Large intestine (tissue), 3 donors: ENCODE results near the gene MYB. TPM values are rescaled to one million over a fixed set of nuclear protein-coding genes. Genes with fewer than 3 reads are reported as not detected.
"Not testable (repeated sequence)": the region's sequence is repeated elsewhere in the genome, so short reads cannot be mapped to it uniquely, and the experiment has no call there.

Experiments
- DNase-seq, 2 donors: peaks; one replicate each; pipeline versions ENCODE4 v3.0.0 to v3.0.0-alpha.2; 2013
- H3K27ac ChIP-seq: one replicate; pipeline ENCODE4 v1.5.1; 2013; ENCODE audit warnings: low read length
- H3K27me3 ChIP-seq: 2 replicates; pipeline ENCODE4 v1.6.1; 2013; ENCODE audit warnings: low read length; ENCODE audit not compliant: control insufficient read depth, insufficient read depth
- H3K36me3 ChIP-seq: 2 replicates; pipeline ENCODE4 v1.6.1; 2013; ENCODE audit warnings: low read length; ENCODE audit not compliant: control insufficient read depth, insufficient read depth
- H3K4me1 ChIP-seq: one replicate; pipeline ENCODE4 v1.6.1; 2013; ENCODE audit warnings: low read length; ENCODE audit not compliant: control insufficient read depth, insufficient read depth
- H3K4me3 ChIP-seq: one replicate; pipeline ENCODE4 v1.5.1; 2013; ENCODE audit warnings: low read length
- H3K9me3 ChIP-seq: one replicate; pipeline ENCODE4 v1.6.1; 2013; ENCODE audit warnings: mild to moderate bottlenecking, low read depth, low read length, moderate library complexity; ENCODE audit not compliant: control insufficient read depth
- WGBS: methylation state at CpG from one replicate; pipeline ENCODE4 v1.1.5; 2013; ENCODE audit warnings: low lambda C conversion rate; ENCODE audit not compliant: insufficient coverage; 5-methylcytosine and 5-hydroxymethylcytosine counted together
- polyA plus RNA-seq: library from polyadenylated mRNA; unstranded; fragments of 120-200 nt; gene quantifications from one replicate; pipeline ENCODE4 v1.2.1, GENCODE V29; 2013

Gene MYB
- polyA plus RNA-seq, 1 donor = 12.1 TPM

DNA sequence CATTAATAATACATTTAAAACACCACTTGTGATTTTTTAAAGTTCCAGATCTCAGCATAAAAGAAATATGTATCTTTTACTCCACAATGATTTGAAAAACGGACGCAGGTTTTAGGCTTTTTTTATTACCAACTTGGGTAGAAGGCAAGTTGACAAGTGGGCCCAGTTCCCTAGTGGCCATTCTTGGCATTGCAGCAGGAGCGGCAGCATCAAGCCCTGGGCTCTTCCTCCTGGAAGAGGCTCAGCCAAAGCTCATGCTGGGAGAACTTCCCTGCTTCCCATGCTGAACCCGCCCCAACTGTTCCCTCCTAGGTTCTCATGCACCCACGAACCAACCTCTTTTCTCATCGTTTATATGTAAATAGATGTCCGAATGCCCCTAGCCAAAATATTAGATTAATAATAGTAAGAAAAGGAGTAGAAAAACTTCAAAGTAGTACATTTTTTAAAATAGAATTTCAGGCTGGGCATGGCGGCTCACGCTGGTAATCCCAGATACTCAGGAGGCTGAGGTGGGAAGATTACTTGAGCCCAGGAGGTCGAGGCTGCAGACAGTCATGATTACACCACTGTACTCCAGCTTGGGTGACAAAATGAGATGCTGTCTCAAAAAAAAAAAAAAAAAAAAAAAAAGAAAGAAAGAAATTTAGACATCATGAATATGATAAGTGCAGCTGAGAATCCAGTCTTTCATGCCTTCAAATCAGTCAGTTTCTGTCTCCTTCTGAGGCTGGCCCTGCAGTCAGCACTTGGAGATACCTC lies 18.2 kb upstream of the MYB start:
- no peak for DNase-seq
- no CpG with 5 or more reads among the region's 10 CpGs for WGBS
- Histone ChIP-seq H3K27me3 (no peaks in the 10 kb centered on the region), H3K27ac (no peak overlapping the region), H3K9me3 (no peaks in the 10 kb centered on the region), H3K4me3 (no peak overlapping the region), H3K4me1 (no peaks in the 10 kb centered on the region), H3K36me3 (no peaks in the 10 kb centered on the region)

GRCh38 chr6:135163440-135163738 lies 17.7 kb upstream of the MYB start:
- Histone ChIP-seq H3K4me3 (no peak overlapping the region), H3K27me3 (no peaks in the 10 kb centered on the region), H3K36me3 (no peaks in the 10 kb centered on the region), H3K9me3 (no peaks in the 10 kb centered on the region), H3K27ac (no peak overlapping the region), H3K4me1 (no peaks in the 10 kb centered on the region)
- WGBS = no CpG with 5 or more reads among the region's 3 CpGs
- DNase-seq = no peak

DNA sequence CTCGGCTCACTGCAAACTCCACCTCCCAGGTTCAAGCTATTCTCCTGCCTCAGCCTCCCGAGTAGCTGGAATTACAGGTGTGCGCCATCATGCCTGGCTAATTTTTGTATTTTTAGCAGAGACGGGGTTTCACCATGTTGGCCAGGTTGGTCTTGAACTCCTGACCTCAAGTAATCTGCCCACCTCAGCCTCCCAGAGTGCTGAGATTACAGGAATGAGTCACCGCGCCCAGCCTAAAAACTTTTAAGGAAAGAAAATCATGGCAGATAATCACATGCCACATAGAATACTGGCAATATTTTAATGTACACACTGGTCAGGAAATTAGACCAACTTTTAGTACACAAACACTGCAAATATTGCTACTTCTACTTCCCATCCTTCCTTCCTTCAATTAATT lies 16.7 kb upstream of the MYB start:
- DNase-seq, H3K36me3 ChIP-seq, H3K27me3 ChIP-seq, H3K4me1 ChIP-seq, H3K27ac ChIP-seq, H3K4me3 ChIP-seq, H3K9me3 ChIP-seq: not testable (repeated sequence)
- WGBS = no CpG with 5 or more reads among the region's 6 CpGs

GRCh38 chr6:135165031-135165430 lies 16.1 kb upstream of the MYB start:
- Histone ChIP-seq H3K27me3 (no peaks in the 10 kb centered on the region), H3K4me1 (no peaks in the 10 kb centered on the region), H3K27ac (no peak overlapping the region), H3K9me3 (no peaks in the 10 kb centered on the region), H3K4me3 (no peak overlapping the region), H3K36me3 (no peaks in the 10 kb centered on the region)
- DNase-seq = no peak
- WGBS = no CpG with 5 or more reads among the region's 2 CpGs

DNA sequence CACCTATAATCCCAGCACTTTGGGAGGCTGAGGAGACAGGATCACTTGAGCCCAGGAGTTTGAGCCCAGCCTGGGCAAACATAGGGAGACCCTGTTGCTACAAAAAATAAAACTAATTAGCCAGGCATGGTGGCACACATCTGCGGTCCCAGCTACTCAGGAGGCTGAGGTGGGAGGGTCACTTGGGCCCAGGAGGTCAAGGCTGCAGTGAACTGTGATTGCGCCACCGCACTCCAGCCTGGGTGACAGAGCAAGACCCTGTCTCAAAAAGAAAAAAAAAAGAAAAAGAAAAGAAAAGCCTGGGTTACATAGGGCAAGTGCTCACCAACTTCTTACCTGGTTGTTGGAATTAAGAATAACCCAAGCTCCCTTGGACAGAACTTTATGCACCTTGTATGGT lies 14.6 kb upstream of the MYB start:
- no peak for DNase-seq
- H3K27ac ChIP-seq = no peak overlapping the region
- WGBS = 100% methylated on average over 2 of the region's 3 CpGs
- no peaks in the 10 kb centered on the region for H3K36me3 ChIP-seq
- H3K4me3 ChIP-seq = no peak overlapping the region
- no peaks in the 10 kb centered on the region for H3K27me3 ChIP-seq
- no peaks in the 10 kb centered on the region for H3K4me1 ChIP-seq
- no peaks in the 10 kb centered on the region for H3K9me3 ChIP-seq

DNA sequence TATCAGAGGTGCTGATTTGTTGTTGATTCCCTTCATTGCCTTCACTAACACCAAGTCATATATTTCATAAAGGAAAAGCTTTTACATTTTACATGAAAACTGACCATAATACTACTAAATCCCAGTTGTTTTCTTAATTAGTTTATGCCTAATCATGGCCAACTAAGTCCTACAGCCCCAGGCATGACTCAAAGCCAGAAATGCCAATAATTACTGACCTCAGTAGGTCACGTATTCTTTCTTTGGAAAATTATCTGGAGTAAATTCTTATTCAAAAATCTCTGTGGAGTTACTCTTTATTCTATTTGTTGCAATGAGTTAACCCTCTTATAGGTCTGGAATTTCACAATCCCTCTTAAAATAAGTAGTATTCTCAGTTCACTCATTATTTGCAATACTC lies 13.5 kb upstream of the MYB start:
- Histone ChIP-seq H3K27me3 (no peaks in the 10 kb centered on the region), H3K27ac (no peak overlapping the region), H3K4me1 (no peaks in the 10 kb centered on the region), H3K36me3 (no peaks in the 10 kb centered on the region), H3K9me3 (no peaks in the 10 kb centered on the region), H3K4me3 (no peak overlapping the region)
- DNase-seq = no peak
- no CpG with 5 or more reads among the region's 1 CpG for WGBS

- H3K36me3 ChIP-seq = no peaks in the 10 kb centered on the region
- no peak overlapping the region for H3K4me3 ChIP-seq
- no peak for DNase-seq
- no peak overlapping the region for H3K27ac ChIP-seq
- H3K9me3 ChIP-seq = no peaks in the 10 kb centered on the region
- H3K4me1 ChIP-seq = no peaks in the 10 kb centered on the region
- H3K27me3 ChIP-seq = no peaks in the 10 kb centered on the region
These were observed 12.3 kb upstream of the MYB start for GRCh38 chr6:135168766-135169165.

DNA sequence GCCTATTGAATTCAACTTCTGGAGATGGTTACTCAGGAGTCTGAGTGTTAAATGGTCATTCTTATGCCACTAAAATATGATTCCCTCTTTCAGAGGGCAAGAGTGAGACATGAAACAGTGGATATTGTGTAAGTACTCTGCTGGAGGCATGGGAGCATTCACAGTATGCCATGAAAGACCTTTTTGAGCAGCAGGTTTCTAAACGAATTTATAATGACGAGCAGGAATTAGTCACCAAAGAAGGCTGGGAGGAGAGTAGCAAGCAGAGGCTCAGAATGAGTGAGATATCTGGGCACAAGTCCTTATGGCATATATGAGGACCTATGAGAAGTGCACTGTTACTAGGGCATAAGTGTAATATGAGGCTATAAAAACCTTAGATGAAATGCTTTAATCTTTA lies 10.9 kb upstream of the MYB start:
- no peaks in the 10 kb centered on the region for H3K27me3 ChIP-seq
- no peaks in the 10 kb centered on the region for H3K9me3 ChIP-seq
- no CpG with 5 or more reads among the region's 2 CpGs for WGBS
- no peaks in the 10 kb centered on the region for H3K4me1 ChIP-seq
- no peak overlapping the region for H3K27ac ChIP-seq
- no peak overlapping the region for H3K4me3 ChIP-seq
- H3K36me3 ChIP-seq = no peaks in the 10 kb centered on the region
- no peak for DNase-seq

DNA sequence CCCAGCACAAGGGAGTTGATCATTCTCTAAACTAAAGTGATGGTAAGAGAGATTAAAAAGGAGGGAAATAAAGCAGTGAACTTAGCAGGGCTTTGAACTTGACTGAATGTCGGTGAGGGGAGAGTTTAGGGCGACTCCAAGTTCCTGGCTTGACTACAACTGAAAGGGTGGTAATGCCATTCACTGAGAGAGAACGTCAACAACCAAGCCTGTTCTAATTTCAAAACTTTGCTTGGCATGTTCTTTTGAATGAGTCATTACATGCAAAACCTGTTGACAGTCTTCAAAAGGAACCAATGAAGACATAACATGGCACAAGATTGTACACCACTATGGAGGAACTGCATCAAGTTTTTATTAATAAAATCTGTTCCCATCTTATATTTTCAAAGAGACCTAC lies 10.3 kb upstream of the MYB start:
- no peak for DNase-seq
- Histone ChIP-seq H3K36me3 (no peaks in the 10 kb centered on the region), H3K27ac (no peak overlapping the region), H3K27me3 (no peaks in the 10 kb centered on the region), H3K9me3 (no peaks in the 10 kb centered on the region), H3K4me1 (no peaks in the 10 kb centered on the region), H3K4me3 (no peak overlapping the region)
- 83% methylated on average over 1 of the region's 3 CpGs for WGBS

- Histone ChIP-seq H3K9me3 (no peaks in the 10 kb centered on the region), H3K4me3 (no peak overlapping the region), H3K4me1 (no peaks in the 10 kb centered on the region), H3K27ac (no peak overlapping the region), H3K27me3 (no peaks in the 10 kb centered on the region), H3K36me3 (no peaks in the 10 kb centered on the region)
- no peak for DNase-seq
- WGBS = no CpG with 5 or more reads among the region's 3 CpGs
These were observed 7.7 kb upstream of the MYB start for GRCh38 chr6:135173242-135173988.

GRCh38 chr6:135173989-135174484 lies 7.1 kb upstream of the MYB start:
- no peaks in the 10 kb centered on the region for H3K4me1 ChIP-seq
- no peaks in the 10 kb centered on the region for H3K36me3 ChIP-seq
- no peaks in the 10 kb centered on the region for H3K27me3 ChIP-seq
- no peak overlapping the region for H3K27ac ChIP-seq
- no peak for DNase-seq
- no peaks in the 10 kb centered on the region for H3K9me3 ChIP-seq
- H3K4me3 ChIP-seq = no peak overlapping the region
